GM23338 (cell line): ENCODE measurements around the gene HERPUD1.

Experiments used
- CTCF ChIP-seq, 2 experiments: fragments of 200-600 bp in 1 of 2; sonication (generic) in 1 of 2; conservative IDR thresholded peaks; 2 replicates each; pipeline versions ENCODE4 v1.5.1 to v1.6.1; 2016 to 2017; ENCODE audit warnings: antibody characterized with exemption in 2 of 2, low read depth in 2 of 2, mild to moderate bottlenecking in 2 of 2, moderate library complexity in 1 of 2
- EZH2 ChIP-seq: fragments of 200-600 bp; sonication (generic); IDR thresholded peaks from one replicate; pipeline ENCODE4 v1.8.0; 2017; ENCODE audit warnings: antibody characterized with exemption, mild to moderate bottlenecking, low read depth; ENCODE audit not compliant: unreplicated experiment
- EZH2phosphoT487 ChIP-seq: fragments of 200-600 bp; sonication (generic); IDR thresholded peaks from one replicate; pipeline ENCODE4 v1.8.1; 2018; ENCODE audit warnings: antibody characterized with exemption; ENCODE audit not compliant: unreplicated experiment
- POLR2AphosphoS5 ChIP-seq: IDR thresholded peaks from 2 replicates; pipeline ENCODE4 v1.6.1; 2016; ENCODE audit warnings: antibody characterized with exemption, low read depth
- REST ChIP-seq: IDR thresholded peaks from one replicate; pipeline ENCODE4 v1.6.1; 2018; ENCODE audit warnings: antibody characterized with exemption; ENCODE audit not compliant: unreplicated experiment
- STAT1 ChIP-seq: IDR thresholded peaks from one replicate; pipeline ENCODE4 v1.6.1; 2016; ENCODE audit warnings: antibody characterized with exemption; ENCODE audit not compliant: unreplicated experiment
- ZNF114 ChIP-seq: fragments of 250-450 bp; sonication (Bioruptor Pico); IDR thresholded peaks from 2 replicates; pipeline ENCODE4 v1.5.0; 2020; ENCODE audit warnings: mild to moderate bottlenecking, moderate library complexity

GRCh38 chr16:56988161-56988947, 56.4 kb downstream of the HERPUD1 start:
- no peak for TF ChIP-seq POLR2AphosphoS5
- TF ChIP-seq CTCF (conservative IDR thresholded peaks at IDR 0.05; ENCODE audit: low read depth in 2 of 2) = no peak
- no peak for TF ChIP-seq REST
- TF ChIP-seq EZH2 = no peak
- no peak for TF ChIP-seq STAT1
- TF ChIP-seq ZNF114 (CRISPR knock-in tag) = no peak
- TF ChIP-seq EZH2phosphoT487 = no peak
